OCI-LY7 (cell line): ENCODE data around the gene SASH1. TPM values are rescaled to one million over a fixed set of nuclear protein-coding genes. Genes with fewer than 3 reads are reported as not detected.

Experiments used
- BruUV-seq: library from RNA; stranded (reverse); fragments of 400-500 nt; replicated peaks from 2 replicates; lab custom pipeline; 2021; lab: Mats Ljungman, UMichigan
- CTCF ChIA-PET: fragments of 300-600 bp; sonication (Branson Sonifier 250); formaldehyde crosslinking; loops from one replicate; lab custom pipeline; 2022; ENCODE audit warnings: antibody characterized with exemption; ENCODE audit not compliant: unreplicated experiment; lab: Charles Lee
- POLR2A ChIA-PET: fragments of 300-600 bp; sonication (Branson Sonifier 250); formaldehyde crosslinking; loops from one replicate; lab custom pipeline; 2022; ENCODE audit warnings: antibody characterized with exemption; lab: Charles Lee
- DNase-seq: peaks from one replicate; pipeline ENCODE4 v3.0.0-alpha.2; 2015; ENCODE audit warnings: low spot score
- H2AFZ ChIP-seq: fragments of 200-600 bp; sonication (generic), shearing (Covaris generic); 2 replicates; pipeline ENCODE4 v1.6.1; 2014; ENCODE audit warnings: mild to moderate bottlenecking, antibody characterized with exemption, low read length, moderate library complexity
- H3K27ac ChIP-seq: fragments of 200-600 bp; sonication (generic); 2 replicates; pipeline ENCODE4 v1.5.1; 2014; ENCODE audit warnings: mixed run types, low read depth, mild to moderate bottlenecking, moderate library complexity, low read length, inconsistent platforms; ENCODE audit not compliant: poor library complexity, severe bottlenecking
- H3K36me3 ChIP-seq: fragments of 200-600 bp; sonication (generic); 2 replicates; pipeline ENCODE4 v1.6.1; 2014; ENCODE audit warnings: mild to moderate bottlenecking, antibody characterized with exemption, low read length, moderate library complexity, mixed read lengths; ENCODE audit not compliant: insufficient read depth
- H3K4me1 ChIP-seq: fragments of 200-600 bp; sonication (generic); 2 replicates; pipeline ENCODE4 v1.5.1; 2014; ENCODE audit warnings: mild to moderate bottlenecking, low read length; ENCODE audit not compliant: insufficient read depth, poor library complexity, severe bottlenecking
- H3K4me2 ChIP-seq: fragments of 200-600 bp; sonication (generic); 2 replicates; pipeline ENCODE4 v1.6.1; 2014; ENCODE audit warnings: mild to moderate bottlenecking, low read length
- H3K4me3 ChIP-seq: fragments of 200-600 bp; sonication (generic); 2 replicates; pipeline ENCODE4 v1.5.1; 2014; ENCODE audit warnings: mild to moderate bottlenecking, low read depth, low read length; ENCODE audit not compliant: poor library complexity, severe bottlenecking
- H3K79me2 ChIP-seq: fragments of 200-600 bp; sonication (generic); 2 replicates; pipeline ENCODE4 v1.6.1; 2016; ENCODE audit warnings: low read depth, mild to moderate bottlenecking, low read length, moderate library complexity, mixed read lengths; ENCODE audit not compliant: insufficient read depth
- H3K9me2 ChIP-seq: fragments of 200-600 bp; sonication (generic); 2 replicates; pipeline ENCODE4 v1.6.1; 2016; ENCODE audit warnings: mild to moderate bottlenecking, low read length, mixed read lengths; ENCODE audit not compliant: insufficient read depth
- H3K9me3 ChIP-seq: fragments of 200-600 bp; sonication (generic); 2 replicates; pipeline ENCODE4 v1.6.1; 2014; ENCODE audit warnings: mild to moderate bottlenecking, mixed run types, low read length, mixed read lengths
- H4K20me1 ChIP-seq: fragments of 200-600 bp; sonication (generic); 2 replicates; pipeline ENCODE4 v1.6.1; 2014; ENCODE audit warnings: mild to moderate bottlenecking, antibody characterized with exemption, low read length, moderate library complexity, mixed read lengths; ENCODE audit not compliant: insufficient read depth
- CTCF ChIP-seq: fragments of 200-600 bp; sonication (generic); conservative IDR thresholded peaks from 2 replicates; pipeline ENCODE4 v1.5.1; 2014; ENCODE audit warnings: mild to moderate bottlenecking, antibody characterized with exemption, low read length, moderate library complexity, mixed read lengths
- EZH2phosphoT487 ChIP-seq: fragments of 200-600 bp; sonication (generic); IDR thresholded peaks from 2 replicates; pipeline ENCODE4 v1.6.1; 2018; ENCODE audit warnings: low read depth, borderline replicate concordance, mild to moderate bottlenecking, mixed run types, antibody characterized with exemption, low read length, moderate library complexity, mixed read lengths
- intact Hi-C: fragments of 100-400 bp; cut with micrococcal nuclease; formaldehyde crosslinking; loops from one replicate; pipeline ENCODE4 v1.10.0; 2022; ENCODE audit not compliant: unreplicated experiment
- total RNA-seq, 2 experiments: library from RNA; depleted of rRNA in 1 of 2; stranded (reverse); fragments of >200 nt in 1 of 2; shearing (Covaris generic) in 1 of 2; gene quantifications; 2 replicates each; pipeline ENCODE4 v1.2.3, GENCODE V29; 2014 to 2022

Gene SASH1
- total RNA-seq, 2 experiments from 2014 or later = not detected

- CTCF ChIA-PET = no interaction called here
- BruUV-seq = no TSS peak
- Histone ChIP-seq H4K20me1 (no peaks in the 10 kb centered on the region), H3K36me3 (no peaks in the 10 kb centered on the region), H3K4me1 (peaks cover 30% of the 10 kb centered on the region), H3K4me3 (peak overlapping the region; percentile 53), H3K9me3 (no peaks in the 10 kb centered on the region), H3K27ac (no peak overlapping the region), H2AFZ (peak overlapping the region; percentile 87; the same call in 1 of the 2 replicates), H3K79me2 (no peaks in the 10 kb centered on the region), H3K9me2 (no peaks in the 10 kb centered on the region), H3K4me2 (peak overlapping the region; percentile 73)
- POLR2A ChIA-PET = interaction anchor here (0.7 kb wide), 1 partner anchor 41 kb away, joined by 3 read pairs; no protein-coding TSS in a partner anchor
- DNase-seq = peak; percentile 18
- no peak for TF ChIP-seq EZH2phosphoT487
- TF ChIP-seq CTCF = no peak
- intact Hi-C loops = loop anchor here (2.0 to 5.0 kb wide), 2 partner anchors 56 to 1319 kb away; partner anchors contain the start of gene STXBP5
Measured at GRCh38 chr6:148521158-148521557, 178.5 kb downstream of the SASH1 start.

GRCh38 chr6:148521586-148521985, 178.9 kb downstream of the SASH1 start:
- Histone ChIP-seq H4K20me1 (no peaks in the 10 kb centered on the region), H3K9me3 (no peaks in the 10 kb centered on the region), H3K4me2 (peak overlapping the region; percentile 73), H3K4me1 (peaks cover 30% of the 10 kb centered on the region), H3K27ac (no peak overlapping the region), H2AFZ (peak overlapping the region; percentile 87; the same call in 1 of the 2 replicates), H3K79me2 (no peaks in the 10 kb centered on the region), H3K36me3 (no peaks in the 10 kb centered on the region), H3K4me3 (no peak overlapping the region), H3K9me2 (no peaks in the 10 kb centered on the region)
- CTCF ChIA-PET = no interaction called here
- no TSS peak for BruUV-seq
- intact Hi-C loops = loop anchor here (2.0 to 5.0 kb wide), 2 partner anchors 57 to 1319 kb away; partner anchors contain the start of gene STXBP5
- no peak for TF ChIP-seq EZH2phosphoT487
- TF ChIP-seq CTCF = no peak
- no peak for DNase-seq
- POLR2A ChIA-PET = interaction anchor here (0.6 to 0.9 kb wide), 2 partner anchors 829 to 1467 kb away, joined by 3 to 4 read pairs; no protein-coding TSS in a partner anchor

GRCh38 chr6:148523048-148523447, 180.4 kb downstream of the SASH1 start:
- Histone ChIP-seq H4K20me1 (no peaks in the 10 kb centered on the region), H3K4me3 (no peak overlapping the region), H3K27ac (no peak overlapping the region), H3K9me3 (no peaks in the 10 kb centered on the region), H3K79me2 (no peaks in the 10 kb centered on the region), H2AFZ (no peak overlapping the region), H3K36me3 (no peaks in the 10 kb centered on the region), H3K9me2 (no peaks in the 10 kb centered on the region), H3K4me2 (no peak overlapping the region), H3K4me1 (peaks cover 30% of the 10 kb centered on the region)
- POLR2A ChIA-PET = interaction anchor here (0.6 to 2.3 kb wide), 2 partner anchors 11 to 26 kb away, joined by 3 to 4 read pairs; no protein-coding TSS in a partner anchor
- no peak for TF ChIP-seq CTCF
- no peak for TF ChIP-seq EZH2phosphoT487
- no TSS peak for BruUV-seq
- CTCF ChIA-PET = no interaction called here
- intact Hi-C loops = loop anchor here (5.0 kb wide), 1 partner anchor 1321 kb away; the partner anchor contains the start of gene STXBP5
- DNase-seq = no peak
